Measurements from ENCODE around the gene ZNF785.
A peak's percentile ranks its signal among the peaks of the same experiment; 100 is the strongest.
"Not testable (repeated sequence)": the region's sequence is repeated elsewhere in the genome, so short reads cannot be mapped to it uniquely, and the experiment has no call there.

Gene ZNF785

DNA sequence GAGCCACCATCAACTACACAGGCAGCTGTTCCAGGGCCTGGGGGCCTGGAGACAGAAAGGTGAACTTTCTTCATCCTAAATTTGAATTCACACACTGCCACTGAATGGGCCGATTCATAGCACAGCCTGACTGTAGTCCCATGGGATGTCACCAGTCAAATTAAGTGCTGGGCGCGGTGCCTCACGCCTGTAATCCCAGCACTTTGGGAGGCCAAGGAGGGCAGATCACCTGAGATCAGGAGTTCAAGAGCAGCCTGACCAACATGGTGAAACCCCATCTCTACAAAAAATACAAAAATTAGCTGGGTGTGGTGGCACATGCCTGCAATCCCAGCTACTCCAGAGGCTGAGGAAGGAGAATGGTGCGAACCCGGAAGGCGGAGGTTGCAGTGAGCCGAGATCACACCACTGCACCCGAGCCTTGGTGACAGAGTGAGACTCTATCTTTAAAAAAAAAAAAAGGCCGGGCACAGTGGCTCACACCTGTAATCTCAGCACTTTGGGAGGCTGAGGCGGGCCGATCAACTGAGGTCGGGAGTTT lies 45.4 kb downstream of the ZNF785 start:
- not testable (repeated sequence) for DNase-seq (ENCODE audit: low read depth)

DNA sequence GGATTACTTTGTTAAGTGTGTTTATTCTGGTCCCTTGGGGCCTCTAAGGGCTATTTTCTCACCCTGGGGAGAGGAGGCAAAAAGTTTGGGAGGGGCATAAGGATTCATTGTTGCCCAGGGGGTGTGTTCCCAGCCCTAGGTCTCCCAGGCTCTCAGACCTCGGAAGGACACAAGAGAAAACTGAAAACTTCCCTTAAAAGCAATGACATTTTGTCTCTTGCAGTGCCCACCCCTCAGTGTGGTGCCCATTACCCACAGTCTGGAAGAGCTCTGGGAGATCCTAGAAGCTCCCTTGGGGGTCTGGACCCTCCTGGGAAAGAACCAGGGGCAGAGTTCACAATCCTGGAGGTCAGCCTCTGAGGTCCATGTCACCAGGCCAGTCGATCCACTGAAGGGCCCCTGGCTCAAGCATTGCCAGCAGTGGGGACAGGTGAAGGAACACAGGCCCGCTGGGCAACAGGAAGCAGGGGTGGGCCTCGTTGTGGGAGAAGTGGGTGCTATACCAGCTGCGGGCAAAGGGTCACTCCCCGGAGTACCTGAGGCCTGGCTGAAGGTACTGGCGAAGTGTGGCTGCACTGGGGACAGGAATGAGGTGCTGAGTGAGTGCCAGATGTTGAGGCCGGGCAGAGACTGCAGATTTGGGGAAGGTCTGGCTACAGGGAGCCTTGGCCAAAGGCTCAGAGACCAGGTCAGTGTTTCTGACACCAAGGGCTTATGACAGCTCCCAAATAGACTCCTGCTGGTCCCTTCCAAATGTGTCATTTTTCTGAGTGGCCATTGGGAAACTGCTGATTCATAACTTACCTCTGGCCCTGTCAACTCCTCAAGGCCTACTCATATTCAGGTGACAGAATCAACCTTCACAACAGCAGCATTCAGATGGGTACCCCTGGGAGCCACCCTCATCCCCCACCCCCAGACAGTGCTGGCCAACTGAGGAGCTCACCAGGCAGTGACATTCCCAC lies 46.2 kb downstream of the ZNF785 start:
- no peak for DNase-seq (ENCODE audit: low read depth)

GRCh38 chr16:30536391-30537024 lies 49.0 kb downstream of the ZNF785 start:
- not testable (repeated sequence) for DNase-seq (ENCODE audit: low read depth)

- DNase-seq (ENCODE audit: low read depth) = no peak
Measured at GRCh38 chr16:30535777-30536190, 49.7 kb downstream of the ZNF785 start.

GRCh38 chr16:30535106-30535776 lies 50.3 kb downstream of the ZNF785 start:
- no peak for DNase-seq (ENCODE audit: low read depth)

GRCh38 chr16:30534368-30535105 lies 51.0 kb downstream of the ZNF785 start, which contains the start of gene ZNF747:
TSS of gene ZNF747 (minus strand) at chr16:30534858. CDS start at chr16:30534679, 179 bp downstream.
- peak; percentile 84 for DNase-seq (ENCODE audit: low read depth)

DNA sequence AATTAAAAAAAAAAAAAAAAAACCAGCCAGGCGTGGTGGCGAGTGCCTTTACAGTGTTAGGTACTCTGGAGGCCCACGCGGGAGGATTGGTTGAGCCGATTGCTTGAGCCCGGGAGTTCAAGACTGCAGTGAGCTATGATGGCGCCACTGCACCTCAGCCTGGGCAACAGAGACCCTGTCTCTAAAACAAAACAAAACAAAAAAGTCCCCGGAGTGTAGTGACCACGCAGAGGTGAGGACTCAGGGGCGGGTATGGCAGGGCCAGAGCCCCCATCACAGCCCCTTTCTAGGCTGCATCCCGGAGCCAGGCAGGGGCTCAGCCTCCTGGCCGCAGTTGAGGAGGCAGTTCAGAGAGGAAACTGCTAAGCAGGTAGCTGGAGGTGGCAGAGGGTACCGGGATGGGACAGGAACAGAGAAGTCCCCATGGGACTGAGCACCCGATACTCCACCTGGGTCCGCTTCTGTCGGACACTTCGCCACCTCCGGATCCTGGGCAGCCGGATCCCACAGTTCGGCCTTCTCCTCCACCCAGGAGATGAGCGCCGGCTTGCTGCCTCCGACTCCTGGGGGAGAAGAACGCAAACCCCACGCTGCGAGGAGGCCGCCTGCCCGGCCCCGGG lies 51.6 kb downstream of the ZNF785 start:
- DNase-seq (ENCODE audit: low read depth) = no peak

DNA sequence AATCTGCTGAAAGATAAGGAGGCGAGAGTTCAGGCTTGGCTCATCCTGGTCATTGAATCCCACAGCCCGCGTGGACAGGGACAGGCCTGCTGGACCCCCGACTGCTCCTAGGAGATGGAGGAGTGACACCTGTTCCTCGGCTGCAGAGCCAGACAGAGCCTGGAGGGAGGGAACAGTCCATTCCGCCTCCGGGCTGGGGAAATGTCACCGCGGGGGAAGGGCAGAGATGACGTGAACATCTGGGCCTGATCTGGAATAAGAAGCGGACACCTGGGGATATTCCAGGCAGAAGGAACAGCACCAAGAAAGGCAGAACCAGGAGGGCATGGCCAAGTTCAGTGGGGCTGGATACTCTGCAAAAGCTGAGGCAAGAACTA lies 52.4 kb downstream of the ZNF785 start:
- no peak for DNase-seq (ENCODE audit: low read depth)

- no peak for DNase-seq (ENCODE audit: low read depth)
Measured at GRCh38 chr16:30532285-30533145, 53.0 kb downstream of the ZNF785 start.
